SKM-1 (cell line): Measurements from ENCODE around the gene PLA2G2E.
"Not testable (repeated sequence)": the region's sequence is repeated elsewhere in the genome, so short reads cannot be mapped to it uniquely, and the experiment has no call there.

ENCODE experiments used
- DNase-seq: peaks from one replicate; lab custom pipeline; 2025; ENCODE audit not compliant: unreplicated experiment; lab: John Stamatoyannopoulos, UW

PLA2G2E gene

DNA sequence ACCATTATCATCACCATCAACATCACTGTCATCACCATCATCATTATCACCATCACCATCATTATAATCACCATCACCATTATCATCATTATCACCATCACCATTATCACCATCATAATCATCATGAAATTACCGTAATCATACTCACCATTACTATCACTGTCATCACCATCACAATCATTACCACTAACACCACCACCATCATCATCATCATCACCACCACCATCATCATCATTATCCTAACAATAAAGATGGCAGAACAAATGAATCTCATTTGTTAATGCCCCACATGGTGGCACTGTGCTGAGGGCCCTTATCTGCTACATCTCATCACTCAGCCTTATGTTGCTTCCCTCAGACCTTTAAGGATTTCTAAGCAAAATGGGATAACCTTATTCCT is 9.4 kb upstream of the PLA2G2E start:
- DNase-seq: no peak

DNA sequence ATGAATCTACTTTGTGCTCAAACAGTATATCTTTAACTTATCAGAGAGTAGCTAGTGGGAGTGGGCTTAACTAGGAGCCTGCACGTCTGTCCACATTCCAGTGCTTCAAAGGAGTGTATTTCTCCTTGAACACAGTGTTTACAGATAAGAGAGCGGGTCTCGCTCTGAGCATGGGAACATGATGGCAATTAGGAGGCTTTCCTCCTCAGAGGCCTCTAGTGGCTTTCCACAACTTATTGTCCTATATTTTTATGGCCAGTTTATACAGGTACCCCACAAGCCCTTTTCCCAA is 3.7 kb upstream of the PLA2G2E start:
- not testable (repeated sequence) for DNase-seq

DNA sequence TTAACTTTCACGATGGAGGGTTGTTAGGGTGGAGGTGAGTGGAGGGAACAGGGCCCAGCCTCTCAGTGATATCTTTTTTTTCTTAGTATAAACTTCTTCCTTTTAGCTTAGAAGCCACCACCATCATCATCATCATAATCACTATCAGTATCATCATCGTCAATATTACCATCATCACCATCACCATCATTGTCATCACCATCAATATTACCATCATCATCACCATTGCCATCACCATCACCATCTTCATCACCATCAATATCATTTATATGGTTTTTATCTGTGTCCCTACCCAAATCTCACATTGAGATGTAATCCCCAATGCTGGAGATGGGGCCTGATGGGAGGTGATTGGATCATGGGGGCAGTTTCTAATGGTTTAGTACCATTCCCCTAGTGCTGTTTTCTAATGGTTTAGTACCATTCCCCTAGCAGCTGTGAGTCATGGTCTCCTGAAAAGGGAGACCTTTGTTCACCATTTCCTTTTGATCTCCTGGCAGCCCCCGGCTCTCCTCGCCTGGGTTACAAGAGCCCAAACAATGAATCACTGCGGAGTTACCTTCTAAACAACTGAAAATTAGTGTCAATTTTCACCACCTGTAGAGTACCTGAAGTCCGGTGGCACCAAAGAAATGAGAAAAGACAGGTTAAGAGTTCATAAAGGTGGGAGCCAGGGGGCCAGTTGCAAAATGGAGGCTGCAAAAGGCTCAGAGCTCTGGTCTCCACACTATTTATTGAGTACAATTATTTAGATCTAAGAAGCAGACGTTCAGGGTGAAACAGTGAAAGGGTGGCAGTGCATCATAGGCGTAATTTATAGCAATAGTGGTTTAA is 3.1 kb upstream of the PLA2G2E start:
- DNase-seq: no peak

DNA sequence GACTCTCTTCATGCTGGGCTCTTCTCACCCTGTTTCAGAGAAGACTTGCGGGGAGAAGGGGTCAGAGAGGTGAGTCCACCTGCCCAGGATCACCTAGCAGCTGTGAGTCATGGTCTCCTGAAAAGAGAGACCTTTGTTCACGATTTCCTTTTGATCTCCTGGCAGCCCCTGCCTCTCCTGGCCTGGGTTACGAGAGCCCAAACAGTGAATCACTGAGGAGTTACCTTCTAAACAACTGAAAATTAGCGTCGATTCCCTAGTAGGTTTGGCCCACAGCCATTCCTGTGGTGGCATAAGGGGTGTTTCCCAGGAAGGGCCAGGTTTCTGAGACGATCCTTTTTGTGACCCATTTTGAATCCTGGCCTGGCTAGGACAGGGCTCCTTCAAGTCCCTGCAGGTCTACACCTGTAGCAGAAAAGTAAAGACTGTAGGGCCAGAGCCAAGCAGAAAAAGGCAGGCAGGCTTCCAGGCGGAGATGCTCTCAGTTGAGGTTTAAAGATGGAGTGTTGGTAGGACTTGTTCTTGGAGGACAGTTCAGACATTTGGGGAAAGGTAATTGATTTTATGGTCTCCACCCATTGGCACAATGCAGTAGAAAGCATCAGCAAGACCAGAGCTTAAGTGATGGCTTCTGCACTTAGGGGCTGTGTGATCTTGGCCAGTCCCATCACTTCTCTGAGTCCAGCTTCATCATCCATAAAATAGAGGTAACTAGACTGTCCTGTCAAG is 2.1 kb upstream of the PLA2G2E start:
- DNase-seq: no peak

DNA sequence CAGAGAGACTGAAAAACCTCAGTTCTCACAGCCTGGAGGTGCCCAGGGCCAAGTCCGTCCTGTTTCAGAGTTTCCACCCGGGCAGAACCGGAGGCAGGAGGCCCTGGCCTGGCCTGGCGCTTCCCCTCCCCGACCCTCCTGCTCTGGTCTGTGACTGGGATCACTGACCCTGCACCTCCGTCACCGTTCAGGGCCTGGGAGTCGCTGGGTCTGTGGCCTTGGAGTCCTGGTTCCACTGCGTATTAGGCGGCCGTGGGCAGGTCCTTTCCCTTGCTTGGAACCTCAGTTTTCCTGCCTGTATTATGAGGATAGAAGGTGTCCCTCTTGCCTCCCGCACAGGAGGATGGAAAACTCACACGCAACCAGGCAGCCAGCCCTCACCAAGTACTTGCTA is 533 bp upstream of the PLA2G2E start:
- no peak for DNase-seq

DNA sequence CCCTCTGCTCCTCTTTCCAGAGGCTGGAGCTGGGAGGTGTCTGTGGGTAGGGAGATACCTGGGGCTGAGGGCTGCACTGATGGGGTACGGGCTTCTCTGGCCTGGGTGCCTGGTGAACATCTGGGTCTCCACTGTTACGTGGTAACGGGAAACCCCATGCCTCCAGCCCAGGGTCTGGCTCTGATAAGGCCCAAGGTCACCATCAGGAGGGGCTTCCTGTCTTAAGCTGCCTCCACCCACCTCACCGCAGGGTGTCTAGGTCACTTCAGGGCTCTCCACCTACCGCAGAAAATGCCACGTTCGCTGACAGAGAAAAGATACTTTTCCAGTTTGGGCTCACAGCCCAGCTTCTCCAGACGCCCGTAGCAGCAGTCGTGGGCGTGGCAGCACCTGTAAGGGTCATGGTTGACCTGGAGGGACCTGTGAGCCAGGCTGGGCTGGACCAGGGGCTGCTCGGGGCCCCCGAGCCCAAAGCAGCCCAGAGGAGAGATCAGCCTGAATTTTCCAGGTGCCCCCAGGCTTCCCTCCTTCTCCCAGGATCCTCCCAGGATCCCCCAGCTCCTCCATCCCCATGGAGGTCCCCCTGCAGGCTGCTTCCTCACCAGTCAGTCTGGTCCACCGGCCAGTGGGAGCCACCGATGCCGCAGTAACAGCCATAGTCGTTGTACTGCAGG is 1.3 kb downstream of the PLA2G2E start:
- DNase-seq: no peak

DNA sequence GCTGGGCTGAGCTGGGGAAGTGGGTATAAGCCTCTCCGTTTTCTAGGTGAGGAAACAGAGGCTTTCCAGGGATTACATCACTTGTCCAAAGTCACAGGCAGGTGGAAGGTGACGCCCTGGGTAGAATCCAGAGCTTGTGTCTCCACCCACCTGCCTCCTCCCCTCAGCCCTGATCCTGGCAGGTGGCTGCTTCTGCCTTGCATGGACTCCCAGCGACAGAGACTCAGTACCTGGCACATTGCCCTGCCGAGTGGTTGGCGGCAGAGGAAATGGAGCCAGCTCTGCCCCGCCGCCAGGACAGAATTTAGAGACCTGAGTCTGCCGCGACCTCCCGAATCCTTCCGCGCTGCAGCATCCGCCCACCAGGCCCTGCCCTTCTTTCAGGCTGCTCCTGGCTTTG is 2.1 kb downstream of the PLA2G2E start:
- DNase-seq: no peak

DNA sequence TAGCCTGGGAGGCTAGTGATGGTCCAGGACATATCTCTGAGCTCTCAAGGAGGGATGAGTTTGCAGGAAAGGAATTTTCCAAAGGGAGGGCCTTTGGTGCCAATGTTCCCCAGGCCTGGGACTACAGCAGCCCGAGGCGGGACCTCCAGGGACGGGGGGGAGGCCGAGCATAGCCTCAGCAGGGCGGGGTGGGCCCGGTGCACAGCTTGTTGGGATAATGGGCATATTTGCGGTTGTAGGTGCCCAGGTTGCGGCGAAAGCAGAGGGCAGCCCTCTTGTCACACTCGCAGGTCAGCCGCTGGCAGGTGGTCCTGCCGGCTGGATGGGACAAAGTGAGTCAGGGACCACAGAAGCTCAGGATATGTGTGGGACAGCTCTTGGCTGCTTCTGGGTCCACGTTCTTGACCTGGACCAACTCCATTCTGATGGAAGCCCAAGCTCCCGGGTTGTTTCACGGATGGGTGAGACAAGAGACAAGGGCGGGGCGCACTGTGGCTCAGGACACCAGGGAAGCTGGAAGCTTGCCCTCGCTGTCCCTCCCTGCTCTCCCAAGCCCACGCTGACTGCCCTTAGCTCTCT is 3.2 kb downstream of the PLA2G2E start:
- DNase-seq: no peak

DNA sequence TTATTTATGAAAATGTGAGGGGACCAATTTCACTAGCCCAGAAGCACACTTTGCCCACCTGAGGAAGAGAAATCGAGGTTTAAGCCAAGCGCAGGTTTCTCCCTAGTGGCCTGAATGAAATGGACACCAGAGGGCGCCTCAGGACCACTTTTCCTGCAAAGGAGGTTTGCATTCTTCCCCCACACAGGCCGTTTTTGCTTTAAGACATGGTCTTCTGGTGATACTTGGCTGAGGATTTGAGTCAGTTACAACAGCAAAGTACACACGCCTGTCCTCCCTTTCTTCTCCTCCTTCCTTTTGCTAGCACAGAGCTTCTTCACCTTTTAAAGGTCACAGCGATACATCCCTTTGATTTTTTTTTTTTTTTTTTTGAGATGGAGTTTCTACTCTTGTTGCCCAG is 5.4 kb downstream of the PLA2G2E start:
- DNase-seq: peak; percentile 46

DNA sequence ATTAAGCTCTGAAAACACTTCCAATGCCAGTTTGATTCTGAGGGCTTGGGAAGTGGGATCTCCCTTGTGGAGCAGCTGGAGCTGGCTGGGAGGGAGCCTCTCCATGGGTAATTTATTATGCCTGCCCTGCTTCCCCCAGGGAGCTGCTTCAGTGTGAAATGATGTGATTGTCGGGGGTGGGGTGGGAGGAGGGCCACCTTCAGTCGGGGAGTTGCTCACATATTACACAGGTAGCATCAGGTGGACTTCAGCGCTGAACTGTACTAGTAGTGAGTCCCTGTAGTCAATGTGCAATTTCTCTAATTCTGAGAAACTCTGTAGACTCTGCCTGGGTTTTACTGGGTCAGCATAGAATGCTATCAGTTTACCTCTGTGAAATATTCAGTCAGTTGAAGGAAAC is 12.8 kb downstream of the PLA2G2E start:
- DNase-seq: no peak

DNA sequence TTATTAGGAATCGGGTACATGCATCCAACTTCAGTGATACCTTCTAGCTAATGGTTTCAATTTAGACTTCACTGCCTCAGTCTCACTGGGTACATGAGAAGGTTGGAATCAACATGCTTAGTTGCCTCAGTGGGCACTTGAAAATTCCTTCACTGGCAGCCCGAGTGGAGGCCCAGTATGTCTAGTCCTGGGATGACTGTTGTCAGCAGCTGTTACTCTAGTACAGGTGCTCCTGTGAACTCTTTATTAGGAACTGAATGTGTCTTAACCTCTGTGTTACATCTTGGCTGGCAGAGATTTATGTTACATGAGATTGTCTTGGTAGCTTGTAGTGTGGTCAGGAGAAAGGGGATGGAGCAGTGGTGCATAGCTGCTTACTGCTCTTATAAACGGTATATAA is 13.4 kb downstream of the PLA2G2E start:
- DNase-seq: no peak

DNA sequence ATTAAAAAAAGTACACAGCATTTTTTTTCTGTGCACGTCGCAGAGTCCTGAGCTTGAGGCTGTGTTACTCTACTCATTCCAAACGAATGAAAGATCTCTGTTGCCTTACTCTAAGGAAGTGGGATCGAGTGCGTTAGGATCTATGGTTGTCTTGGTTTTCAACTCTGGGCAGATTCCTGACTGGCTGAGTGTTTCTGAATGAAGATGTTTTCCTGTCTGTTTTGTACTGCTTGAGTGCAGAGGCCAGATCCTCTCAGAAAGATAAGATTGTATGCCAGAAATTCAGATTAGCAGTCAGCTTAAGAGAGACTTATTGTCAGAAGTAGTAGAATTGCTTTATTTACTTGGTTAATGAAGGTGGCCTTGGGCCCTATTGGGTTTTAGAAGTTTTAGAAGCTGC is 14.0 kb downstream of the PLA2G2E start:
- no peak for DNase-seq

DNA sequence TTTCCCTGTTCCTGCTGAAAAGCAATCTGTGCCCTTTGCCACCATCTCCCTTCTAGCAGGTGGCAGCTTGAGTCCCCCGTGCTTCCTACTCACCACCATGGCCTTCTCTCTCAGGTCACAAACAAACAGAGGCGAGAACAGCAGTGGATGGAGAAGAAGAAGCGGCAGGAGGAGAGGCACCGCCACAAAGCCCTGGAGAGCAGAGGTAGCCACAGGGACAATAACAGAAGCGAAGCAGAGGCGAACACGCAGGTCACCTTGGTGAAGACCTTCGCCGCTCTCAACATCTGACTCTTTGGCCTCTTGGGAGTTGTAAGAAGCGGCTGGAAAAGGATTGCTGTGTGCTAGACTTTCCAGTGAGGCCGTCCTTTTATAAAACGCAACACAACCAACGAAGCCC is 16.0 kb downstream of the PLA2G2E start:
- no peak for DNase-seq

DNA sequence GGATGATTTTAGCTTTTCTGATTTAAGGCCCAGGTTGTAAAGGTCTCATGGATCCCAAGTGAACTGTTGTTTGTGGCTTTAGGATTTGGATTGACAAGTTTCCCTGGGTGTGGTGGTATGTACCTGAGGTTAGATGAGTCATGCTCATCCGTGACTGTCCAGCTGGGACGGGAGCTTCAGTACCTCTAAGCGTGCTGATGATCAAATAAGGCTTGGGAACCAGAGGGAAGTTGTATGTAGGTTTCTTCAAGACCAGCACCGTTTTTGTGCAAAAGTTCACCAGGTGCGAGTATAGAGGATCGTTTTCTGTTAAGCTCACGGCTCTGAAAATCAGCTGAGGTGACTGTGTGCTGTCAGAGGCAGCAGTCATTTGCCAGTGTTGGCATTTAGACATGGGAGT is 19.8 kb downstream of the PLA2G2E start:
- no peak for DNase-seq

DNA sequence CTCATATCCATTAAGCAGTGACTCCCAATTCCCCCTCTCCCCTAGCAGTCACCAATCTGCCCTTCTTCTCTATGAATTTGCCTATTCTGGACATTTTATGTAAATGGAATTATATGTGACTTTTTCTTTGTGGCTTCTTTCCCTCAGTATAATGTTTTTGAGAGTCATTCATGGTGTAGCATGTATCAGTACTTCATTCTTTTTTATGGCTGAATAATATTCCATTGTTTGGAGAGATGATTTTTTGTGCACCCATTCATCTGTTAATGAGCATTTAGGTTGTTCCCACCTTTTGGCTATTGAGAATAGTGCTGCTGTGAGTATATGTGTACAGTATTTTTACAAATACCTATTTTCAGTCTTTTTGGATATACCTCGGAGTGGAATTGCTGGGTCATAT is 21.8 kb downstream of the PLA2G2E start:
- no peak for DNase-seq

DNA sequence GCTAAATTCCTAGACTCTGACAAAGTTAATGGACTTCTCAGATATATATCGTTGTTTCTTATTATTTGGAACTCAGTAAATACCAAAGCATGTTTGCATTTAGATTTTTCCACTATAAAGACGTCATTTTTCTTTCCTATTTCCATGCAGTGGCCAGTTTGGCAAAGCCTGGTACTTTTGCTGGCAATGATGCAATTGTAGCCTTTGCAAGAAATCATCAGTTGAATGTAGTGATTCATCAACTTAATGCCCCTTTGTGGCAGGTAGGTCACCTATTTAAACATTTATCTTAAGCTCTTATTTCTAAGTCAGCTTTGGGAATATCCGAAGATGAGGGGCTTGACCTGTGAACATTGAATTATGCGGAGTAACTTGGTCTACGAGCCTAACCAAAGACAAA is 29.2 kb downstream of the PLA2G2E start:
- no peak for DNase-seq

DNA sequence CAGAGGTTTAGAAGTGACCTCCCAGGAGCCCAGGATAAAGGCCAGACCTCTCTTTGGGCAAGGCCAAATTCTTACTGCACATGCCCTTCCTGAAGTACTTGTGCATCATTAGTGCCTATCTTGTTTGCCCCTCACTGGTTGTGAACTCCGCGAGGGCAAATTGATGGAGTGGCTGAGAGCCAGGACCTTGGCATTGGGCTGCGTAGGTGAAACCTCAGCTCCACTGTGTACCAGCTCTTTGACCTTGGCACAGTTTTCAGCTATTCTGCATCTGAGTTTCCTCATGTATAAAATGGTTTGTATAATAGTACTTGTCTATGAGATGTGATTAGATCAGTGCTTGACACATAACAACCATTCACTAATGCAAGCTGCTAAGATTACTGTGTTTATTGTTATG is 29.7 kb downstream of the PLA2G2E start:
- DNase-seq: no peak

DNA sequence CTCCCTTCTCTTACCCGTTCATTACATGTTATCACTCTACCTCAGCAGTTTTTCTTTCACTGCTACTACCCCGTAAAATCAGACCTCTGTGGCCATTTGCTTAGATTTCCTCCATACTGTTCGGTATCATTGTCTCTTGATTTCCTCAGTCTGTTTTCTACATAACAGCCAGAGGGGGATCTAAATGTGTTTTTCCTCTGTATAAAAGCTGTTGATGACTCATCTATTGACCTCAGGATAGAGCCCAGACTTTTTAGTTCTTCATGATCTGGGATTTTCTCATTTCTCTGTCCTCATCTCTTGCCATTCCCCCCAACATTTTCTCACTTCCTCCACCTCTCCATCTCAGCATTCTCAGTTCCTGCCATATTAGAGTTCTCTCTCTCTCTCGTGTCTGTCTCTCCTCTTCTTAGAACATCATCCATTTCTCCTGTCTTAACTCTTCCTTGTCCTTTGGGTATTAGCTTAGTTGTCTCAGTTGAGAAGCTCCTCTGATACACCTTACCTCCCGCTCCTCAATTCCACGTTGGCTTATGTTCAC is 30.7 kb downstream of the PLA2G2E start:
- no peak for DNase-seq

DNA sequence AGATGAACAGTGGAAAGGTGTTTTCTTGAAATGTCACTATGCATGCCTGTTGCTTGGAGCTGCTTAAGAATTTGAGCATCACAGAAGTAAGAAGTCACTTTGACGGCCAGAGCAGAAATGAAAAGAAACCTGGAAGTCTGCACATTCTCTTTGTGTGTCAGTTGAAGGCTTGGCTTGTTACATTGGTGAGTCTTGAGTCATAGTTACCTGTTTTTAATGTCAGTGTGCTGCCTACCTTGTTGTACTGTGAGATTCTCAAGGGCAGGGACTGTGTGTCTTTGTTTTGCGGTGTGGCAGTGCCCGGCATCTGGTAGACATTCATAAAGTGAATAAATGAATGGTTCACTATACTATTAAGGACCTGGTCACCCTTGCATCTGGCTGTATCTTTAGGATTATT is 31.3 kb downstream of the PLA2G2E start:
- DNase-seq: no peak

DNA sequence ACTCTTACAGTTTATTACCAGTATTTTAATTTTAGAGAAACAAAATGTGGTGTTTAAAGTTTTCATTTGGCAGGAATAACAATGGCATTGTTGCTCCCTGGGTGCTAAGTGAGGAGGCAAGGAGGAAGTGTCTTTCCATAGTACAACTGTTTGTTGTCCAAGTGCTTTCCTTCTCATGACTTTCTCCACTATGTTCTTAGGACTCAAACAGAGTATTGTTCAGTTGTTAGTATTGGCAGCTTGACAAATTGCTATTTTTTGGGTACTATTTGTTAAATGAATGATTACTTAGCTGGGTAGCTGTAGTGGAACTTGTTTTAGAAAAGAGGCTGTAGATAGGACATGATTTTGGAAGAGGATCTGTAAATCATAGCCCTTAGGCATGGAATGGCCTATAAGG is 33.8 kb downstream of the PLA2G2E start:
- DNase-seq: no peak

DNA sequence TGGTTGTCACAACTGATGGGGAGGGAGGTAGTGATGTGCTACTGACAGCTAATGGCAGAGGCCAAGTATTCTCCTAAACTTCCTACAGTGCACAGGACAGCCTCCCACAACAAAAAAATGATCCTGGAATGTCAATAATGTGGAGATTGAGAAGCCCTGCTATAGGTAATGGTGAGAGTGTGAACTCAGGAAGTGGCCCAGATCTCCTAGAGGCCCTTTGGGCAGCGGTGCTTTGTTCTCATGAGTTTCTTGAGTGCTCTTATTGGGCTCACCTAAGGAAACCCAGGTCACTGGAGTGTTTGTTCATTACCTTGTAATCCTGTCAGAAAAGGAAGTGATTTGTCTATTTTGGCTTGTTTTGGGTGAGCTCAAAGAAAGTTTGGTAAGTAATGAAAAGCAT is 35.3 kb downstream of the PLA2G2E start:
- DNase-seq: no peak

DNA sequence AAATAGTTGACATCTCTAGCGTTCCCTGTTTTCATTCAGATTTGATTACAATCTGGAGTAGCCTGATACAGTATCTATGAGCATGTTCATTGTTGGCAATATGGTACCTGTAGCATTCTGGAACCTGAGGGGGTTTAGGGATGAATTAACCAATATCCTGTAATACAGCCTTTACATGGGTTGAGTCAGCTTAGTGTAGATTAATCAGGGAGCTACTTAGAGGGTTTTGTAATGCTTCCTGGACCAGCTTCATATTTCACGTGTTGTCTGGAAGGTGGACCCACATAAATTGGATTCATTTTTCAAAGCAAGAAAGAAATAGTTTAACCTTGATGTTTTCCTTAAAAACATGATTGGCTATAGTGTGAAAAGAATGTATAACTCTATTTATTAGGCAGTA is 37.6 kb downstream of the PLA2G2E start:
- no peak for DNase-seq
